Measurements from ENCODE around the gene ZC3H18. TPM values are rescaled to one million over a fixed set of nuclear protein-coding genes. Genes with fewer than 3 reads are reported as not detected.

ZC3H18 gene
- polyA plus RNA-seq, 1 donor from 2014 or later: 12.8 TPM

- Histone ChIP-seq H4K20me1 (ENCODE audit: insufficient read depth) (no peaks in the 10 kb centered on the region), H3K4me3 (ENCODE audit: low read length) (no peak overlapping the region), H3F3A (ENCODE audit: insufficient read depth, low read length, poor library complexity, severe bottlenecking) (no peaks in the 10 kb centered on the region), H3K9me2 (ENCODE audit: insufficient read depth, low read length) (no peaks in the 10 kb centered on the region), H3K79me2 (replicated peaks; ENCODE audit: insufficient read depth, low read length) (no peaks in the 10 kb centered on the region), H3K27ac (ENCODE audit: low read length) (no peak overlapping the region), H3K9me3 (ENCODE audit: low read length) (no peaks in the 10 kb centered on the region), H3K36me3 (ENCODE audit: insufficient read depth, low read length) (no peaks in the 10 kb centered on the region), H3K27me3 (ENCODE audit: insufficient read depth, low read depth, low read length) (peaks cover 20% of the 10 kb centered on the region), H3K9ac (ENCODE audit: low read length) (no peak overlapping the region), H2AFZ (ENCODE audit: low read depth, low read length) (no peak overlapping the region), H3K4me2 (ENCODE audit: low read length) (no peak overlapping the region)
- TF ChIP-seq EP300 (conservative IDR thresholded peaks at IDR 0.05; ENCODE audit: poor library complexity, severe bottlenecking) (no peak), CTCF (IDR thresholded peaks at IDR 0.05; ENCODE audit: poor library complexity, severe bottlenecking) (no peak), REST (IDR thresholded peaks at IDR 0.05; ENCODE audit: borderline replicate concordance) (no peak), EZH2 (IDR thresholded peaks at IDR 0.05; ENCODE audit: borderline replicate concordance, insufficient read depth, low read length, poor library complexity, severe bottlenecking) (no peak), POLR2AphosphoS5 (IDR thresholded peaks at IDR 0.05) (no peak), SMC3 (conservative IDR thresholded peaks at IDR 0.05; ENCODE audit: poor library complexity) (no peak), RAD21 (conservative IDR thresholded peaks at IDR 0.05) (no peak), TAF1 (IDR thresholded peaks at IDR 0.05; ENCODE audit: low read depth) (no peak), MXI1 (conservative IDR thresholded peaks at IDR 0.05; ENCODE audit: poor library complexity, severe bottlenecking) (no peak)
Measured at GRCh38 chr16:88550246-88550661, 19.9 kb upstream of the ZC3H18 start.

GRCh38 chr16:88552166-88552565 lies 18.0 kb upstream of the ZC3H18 start:
- Histone ChIP-seq H3K9ac (ENCODE audit: low read length) (no peak overlapping the region), H3K9me2 (ENCODE audit: insufficient read depth, low read length) (no peaks in the 10 kb centered on the region), H3K4me2 (ENCODE audit: low read length) (no peak overlapping the region), H2AFZ (ENCODE audit: low read depth, low read length) (no peak overlapping the region), H3K9me3 (ENCODE audit: low read length) (no peaks in the 10 kb centered on the region), H3F3A (ENCODE audit: insufficient read depth, low read length, poor library complexity, severe bottlenecking) (no peaks in the 10 kb centered on the region), H3K79me2 (replicated peaks; ENCODE audit: insufficient read depth, low read length) (no peaks in the 10 kb centered on the region), H3K36me3 (ENCODE audit: insufficient read depth, low read length) (no peaks in the 10 kb centered on the region), H4K20me1 (ENCODE audit: insufficient read depth) (no peaks in the 10 kb centered on the region), H3K27ac (ENCODE audit: low read length) (no peak overlapping the region), H3K27me3 (ENCODE audit: insufficient read depth, low read depth, low read length) (peaks cover 15% of the 10 kb centered on the region), H3K4me3 (ENCODE audit: low read length) (no peak overlapping the region)
- TF ChIP-seq MXI1 (conservative IDR thresholded peaks at IDR 0.05; ENCODE audit: poor library complexity, severe bottlenecking) (no peak), REST (IDR thresholded peaks at IDR 0.05; ENCODE audit: borderline replicate concordance) (no peak), CTCF (IDR thresholded peaks at IDR 0.05; ENCODE audit: poor library complexity, severe bottlenecking) (no peak), EZH2 (IDR thresholded peaks at IDR 0.05; ENCODE audit: borderline replicate concordance, insufficient read depth, low read length, poor library complexity, severe bottlenecking) (no peak)
